Adipocyte (in vitro differentiated cells): ENCODE results near the gene PAX1.

Source experiments
- DNase-seq: peaks from one replicate; pipeline ENCODE4 v3.0.0-alpha.2; 2015; ENCODE audit warnings: low read depth
- H3K27me3 ChIP-seq: replicated peaks from 2 replicates; pipeline ENCODE4 v1.7.0; 2013; ENCODE audit warnings: mild to moderate bottlenecking, low read length, moderate library complexity; ENCODE audit not compliant: control insufficient read depth, insufficient read depth
- H3K36me3 ChIP-seq: 2 replicates; pipeline ENCODE4 v1.7.0; 2013; ENCODE audit warnings: low read length, mild to moderate bottlenecking, moderate library complexity; ENCODE audit not compliant: control insufficient read depth, insufficient read depth, severe bottlenecking
- H3K4me1 ChIP-seq: 2 replicates; pipeline ENCODE4 v1.7.0; 2013; ENCODE audit warnings: mild to moderate bottlenecking, low read length, moderate library complexity; ENCODE audit not compliant: control insufficient read depth, insufficient read depth
- H3K4me3 ChIP-seq: 2 replicates; pipeline ENCODE4 v1.7.0; 2013; ENCODE audit warnings: mild to moderate bottlenecking, low read length, moderate library complexity
- H3K9ac ChIP-seq: 2 replicates; pipeline ENCODE4 v1.7.0; 2013; ENCODE audit warnings: mild to moderate bottlenecking, low read length, moderate library complexity
- H3K9me3 ChIP-seq: 2 replicates; pipeline ENCODE4 v1.7.0; 2013; ENCODE audit warnings: mild to moderate bottlenecking, low read length, moderate library complexity; ENCODE audit not compliant: control insufficient read depth

The PAX1 gene

DNA sequence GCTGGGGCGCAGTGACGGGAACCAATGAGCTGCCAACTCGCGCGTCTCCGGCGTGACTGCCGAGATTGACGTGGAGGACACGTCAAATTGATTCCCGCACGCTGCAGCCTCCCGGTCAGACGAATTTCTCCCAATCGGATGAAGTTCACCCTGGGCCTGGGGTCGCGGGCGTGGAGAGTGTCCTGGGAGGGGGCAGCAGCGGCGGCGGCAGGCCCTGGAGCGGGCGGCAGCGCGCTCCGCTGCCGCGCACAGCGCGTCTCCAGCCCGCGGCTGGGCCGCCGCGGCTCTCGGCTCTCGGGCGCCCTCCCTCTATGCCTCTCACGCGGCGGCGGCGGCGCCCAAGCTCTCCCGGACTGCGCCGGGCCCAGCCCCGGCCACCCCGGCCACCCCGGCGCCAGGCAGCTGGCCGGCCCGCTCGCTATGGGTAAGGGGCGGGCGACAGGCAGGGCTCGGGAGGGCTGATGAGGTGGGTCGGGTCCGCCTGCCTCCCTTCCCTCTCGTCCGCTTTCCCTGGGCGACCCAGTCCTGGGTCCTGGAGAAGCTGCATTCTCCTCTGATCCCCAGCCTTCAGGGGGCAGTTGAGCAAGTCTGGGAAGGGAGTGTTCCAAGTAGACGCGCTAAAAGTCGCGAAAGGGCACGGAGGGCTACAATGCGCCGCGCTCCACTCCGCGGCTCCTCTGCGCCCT lies at the start of gene PAX1:
PAX1 (plus strand) TSS at position 90 of the 686 bp plus-strand sequence; CDS start at position 139, 49 bp downstream.
- H3K36me3 ChIP-seq, result no peaks in the 10 kb centered on the region
- no peak within 1 kb of the TSS for H3K9ac ChIP-seq
- no peak within 1 kb of the TSS for H3K4me3 ChIP-seq
- DNase-seq, result no peak
- H3K9me3 ChIP-seq, result no peaks in the 10 kb centered on the region
- H3K4me1 ChIP-seq, result peaks cover 7% of the 10 kb centered on the region
- H3K27me3 ChIP-seq, result peaks cover 78% of the 10 kb centered on the region

GRCh38 chr20:21656308-21657067 lies 49.0 kb upstream of the PAX1 start:
- no peak overlapping the region for H3K9ac ChIP-seq
- peaks cover 8% of the 10 kb centered on the region for H3K27me3 ChIP-seq
- no peaks in the 10 kb centered on the region for H3K4me1 ChIP-seq
- no peak for DNase-seq
- H3K9me3 ChIP-seq, result no peaks in the 10 kb centered on the region
- H3K36me3 ChIP-seq, result no peaks in the 10 kb centered on the region
- no peak overlapping the region for H3K4me3 ChIP-seq

GRCh38 chr20:21661488-21662055 lies 43.9 kb upstream of the PAX1 start:
- H3K4me1 ChIP-seq, result no peaks in the 10 kb centered on the region
- H3K36me3 ChIP-seq, result no peaks in the 10 kb centered on the region
- H3K27me3 ChIP-seq, result peaks cover 4% of the 10 kb centered on the region
- H3K4me3 ChIP-seq, result no peak overlapping the region
- no peak overlapping the region for H3K9ac ChIP-seq
- H3K9me3 ChIP-seq, result no peaks in the 10 kb centered on the region
- DNase-seq, result no peak

DNA sequence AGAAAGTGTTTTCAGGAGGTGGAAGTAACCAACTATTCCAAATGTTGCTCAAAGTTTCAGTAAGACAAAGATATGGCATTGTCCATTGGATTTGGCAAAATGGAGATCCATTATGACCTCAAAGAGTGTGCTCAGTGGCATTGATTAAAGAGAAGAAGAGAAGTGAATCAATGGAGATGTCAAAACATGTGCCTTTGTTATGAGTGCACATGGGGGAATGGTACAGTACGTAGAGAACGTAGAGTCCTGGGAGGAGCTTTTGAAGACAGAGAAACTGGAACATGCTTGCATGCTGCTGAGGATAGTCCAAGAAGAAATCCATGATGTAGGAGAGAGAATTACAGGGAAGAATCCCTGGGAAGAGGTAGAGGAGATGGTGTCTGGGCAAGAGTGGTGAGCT lies 42.0 kb upstream of the PAX1 start:
- Histone ChIP-seq H3K27me3 (no peaks in the 10 kb centered on the region), H3K4me1 (no peaks in the 10 kb centered on the region), H3K9me3 (no peaks in the 10 kb centered on the region), H3K36me3 (no peaks in the 10 kb centered on the region), H3K9ac (no peak overlapping the region), H3K4me3 (no peak overlapping the region)
- DNase-seq, result no peak

DNA sequence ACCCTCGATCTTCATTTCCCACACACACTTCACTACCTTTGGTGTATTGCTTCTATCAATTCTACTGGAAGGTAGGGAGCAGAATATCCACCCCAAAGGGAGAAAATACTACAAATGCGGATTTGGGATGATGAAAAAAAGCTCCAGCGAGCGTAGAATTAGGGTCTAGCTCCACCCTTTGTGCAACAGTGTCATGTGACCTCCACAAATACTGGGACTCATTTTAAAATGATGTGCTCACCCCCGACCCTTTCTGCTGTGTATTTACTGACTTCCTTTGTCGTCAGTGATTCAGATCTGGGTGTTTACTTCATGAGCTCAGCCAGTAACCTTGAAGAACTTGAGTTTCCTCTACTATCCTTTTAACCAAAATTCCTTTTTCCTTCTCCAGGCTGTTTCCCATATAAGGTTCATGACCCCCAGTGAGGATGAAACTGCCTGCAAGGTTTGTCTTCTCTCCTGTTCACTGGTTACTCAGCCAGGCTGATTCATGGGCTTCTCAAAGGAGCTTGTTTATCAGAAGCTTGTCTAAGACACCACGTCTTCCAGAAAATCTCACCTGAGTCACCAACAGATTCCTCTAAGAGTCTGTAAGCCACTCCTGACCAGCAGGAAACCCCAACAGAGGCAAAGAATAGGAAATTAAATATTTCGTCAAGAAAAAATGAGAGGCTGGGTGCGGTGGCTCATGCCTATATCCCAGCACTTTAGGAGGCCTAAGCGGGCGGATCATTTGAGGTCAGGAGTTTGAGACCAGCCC lies 39.6 kb upstream of the PAX1 start:
- H3K9ac ChIP-seq, result no peak overlapping the region
- DNase-seq, result no peak
- no peaks in the 10 kb centered on the region for H3K36me3 ChIP-seq
- H3K9me3 ChIP-seq, result no peaks in the 10 kb centered on the region
- no peaks in the 10 kb centered on the region for H3K27me3 ChIP-seq
- no peaks in the 10 kb centered on the region for H3K4me1 ChIP-seq
- H3K4me3 ChIP-seq, result no peak overlapping the region

- DNase-seq, result no peak
- no peaks in the 10 kb centered on the region for H3K9me3 ChIP-seq
- no peaks in the 10 kb centered on the region for H3K36me3 ChIP-seq
- no peak overlapping the region for H3K4me3 ChIP-seq
- no peaks in the 10 kb centered on the region for H3K4me1 ChIP-seq
- H3K27me3 ChIP-seq, result no peaks in the 10 kb centered on the region
- H3K9ac ChIP-seq, result no peak overlapping the region
These were observed 35.3 kb upstream of the PAX1 start for GRCh38 chr20:21670126-21670525.

GRCh38 chr20:21670981-21671380 lies 34.5 kb upstream of the PAX1 start:
- no peaks in the 10 kb centered on the region for H3K4me1 ChIP-seq
- H3K27me3 ChIP-seq, result peaks cover under 1% of the 10 kb centered on the region
- H3K9me3 ChIP-seq, result no peaks in the 10 kb centered on the region
- no peak for DNase-seq
- H3K9ac ChIP-seq, result no peak overlapping the region
- H3K36me3 ChIP-seq, result no peaks in the 10 kb centered on the region
- no peak overlapping the region for H3K4me3 ChIP-seq

- no peaks in the 10 kb centered on the region for H3K36me3 ChIP-seq
These were observed 28.2 kb upstream of the PAX1 start for GRCh38 chr20:21677261-21677660.

GRCh38 chr20:21677781-21678180 lies 27.7 kb upstream of the PAX1 start:
- Histone ChIP-seq H3K9me3 (no peaks in the 10 kb centered on the region), H3K4me1 (peaks cover 19% of the 10 kb centered on the region), H3K27me3 (peaks cover 11% of the 10 kb centered on the region), H3K9ac (no peak overlapping the region), H3K4me3 (no peak overlapping the region), H3K36me3 (no peaks in the 10 kb centered on the region)
- peak; percentile 4 for DNase-seq

More at GRCh38 chr20:21677261-21677660, 28.2 kb upstream of the PAX1 start:
- Histone ChIP-seq H3K4me1 (peaks cover 14% of the 10 kb centered on the region), H3K9me3 (no peaks in the 10 kb centered on the region), H3K9ac (no peak overlapping the region), H3K4me3 (no peak overlapping the region), H3K27me3 (peaks cover 11% of the 10 kb centered on the region)
- DNase-seq, result no peak

- Histone ChIP-seq H3K27me3 (peaks cover 7% of the 10 kb centered on the region), H3K9ac (peak overlapping the region; percentile 1), H3K9me3 (no peaks in the 10 kb centered on the region), H3K36me3 (no peaks in the 10 kb centered on the region), H3K4me3 (peak overlapping the region; percentile 72), H3K4me1 (peaks cover 22% of the 10 kb centered on the region)
- peak; percentile 15 for DNase-seq
These were observed 24.1 kb upstream of the PAX1 start for GRCh38 chr20:21681234-21681921.
